Measurements from ENCODE around the gene DGKB.

Gene DGKB

DNA sequence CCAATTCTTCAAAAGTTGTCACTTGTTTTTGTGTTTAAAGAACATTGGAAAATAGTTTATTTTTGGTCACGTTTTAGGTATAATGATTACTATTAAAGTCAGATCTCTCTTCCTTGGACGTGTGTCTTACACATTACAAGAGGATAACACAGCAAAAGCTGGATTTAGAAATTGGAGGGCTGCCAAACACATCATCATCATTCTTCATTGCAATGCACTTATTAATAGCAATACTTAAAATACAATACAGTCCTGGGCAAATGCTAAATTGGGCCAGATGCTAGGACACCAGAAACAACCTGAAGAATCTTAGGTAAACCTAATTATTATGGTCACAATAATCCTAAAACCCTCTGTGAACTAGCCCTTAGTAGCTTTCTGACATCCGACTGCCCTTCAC, 303.6 kb downstream of the DGKB start:
- in situ Hi-C loops (cut with HindIII; ENCODE audit: low sequenced_read_pairs) = no loop called here
- TF ChIP-seq, protein P1, sequence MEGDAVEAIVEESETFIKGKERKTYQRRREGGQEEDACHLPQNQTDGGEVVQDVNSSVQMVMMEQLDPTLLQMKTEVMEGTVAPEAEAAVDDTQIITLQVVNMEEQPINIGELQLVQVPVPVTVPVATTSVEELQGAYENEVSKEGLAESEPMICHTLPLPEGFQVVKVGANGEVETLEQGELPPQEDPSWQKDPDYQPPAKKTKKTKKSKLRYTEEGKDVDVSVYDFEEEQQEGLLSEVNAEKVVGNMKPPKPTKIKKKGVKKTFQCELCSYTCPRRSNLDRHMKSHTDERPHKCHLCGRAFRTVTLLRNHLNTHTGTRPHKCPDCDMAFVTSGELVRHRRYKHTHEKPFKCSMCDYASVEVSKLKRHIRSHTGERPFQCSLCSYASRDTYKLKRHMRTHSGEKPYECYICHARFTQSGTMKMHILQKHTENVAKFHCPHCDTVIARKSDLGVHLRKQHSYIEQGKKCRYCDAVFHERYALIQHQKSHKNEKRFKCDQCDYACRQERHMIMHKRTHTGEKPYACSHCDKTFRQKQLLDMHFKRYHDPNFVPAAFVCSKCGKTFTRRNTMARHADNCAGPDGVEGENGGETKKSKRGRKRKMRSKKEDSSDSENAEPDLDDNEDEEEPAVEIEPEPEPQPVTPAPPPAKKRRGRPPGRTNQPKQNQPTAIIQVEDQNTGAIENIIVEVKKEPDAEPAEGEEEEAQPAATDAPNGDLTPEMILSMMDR (IDR thresholded peaks at IDR 0.05; ENCODE audit: low read depth, low read length, missing control alignments) = no peak
- no peak overlapping the region for H3K4me3 ChIP-seq (ENCODE audit: low read depth, low read length)
- DNase-seq (ENCODE audit: low read depth) = no peak

- DNase-seq (ENCODE audit: low read depth) = no peak
- TF ChIP-seq, protein P1 (IDR thresholded peaks at IDR 0.05; ENCODE audit: low read depth, low read length, missing control alignments) = no peak
- in situ Hi-C loops (cut with HindIII; ENCODE audit: low sequenced_read_pairs) = no loop called here
- H3K4me3 ChIP-seq (ENCODE audit: low read depth, low read length) = no peak overlapping the region
Measured at GRCh38 chr7:14596421-14596820, 306.1 kb downstream of the DGKB start.

- DNase-seq (ENCODE audit: low read depth) = no peak
- TF ChIP-seq, protein P1 (IDR thresholded peaks at IDR 0.05; ENCODE audit: low read depth, low read length, missing control alignments) = no peak
- in situ Hi-C loops (cut with HindIII; ENCODE audit: low sequenced_read_pairs) = no loop called here
Measured at GRCh38 chr7:14590206-14590605, 312.3 kb downstream of the DGKB start.

GRCh38 chr7:14585232-14585631, 317.3 kb downstream of the DGKB start:
- TF ChIP-seq, protein P1 (IDR thresholded peaks at IDR 0.05; ENCODE audit: low read depth, low read length, missing control alignments) = no peak
- no peak for DNase-seq (ENCODE audit: low read depth)
- H3K4me3 ChIP-seq (ENCODE audit: low read depth, low read length) = no peak overlapping the region
- in situ Hi-C loops (cut with HindIII; ENCODE audit: low sequenced_read_pairs) = no loop called here

More at GRCh38 chr7:14590206-14590605, 312.3 kb downstream of the DGKB start:
- no peak overlapping the region for H3K4me3 ChIP-seq (ENCODE audit: low read depth, low read length)

DNA sequence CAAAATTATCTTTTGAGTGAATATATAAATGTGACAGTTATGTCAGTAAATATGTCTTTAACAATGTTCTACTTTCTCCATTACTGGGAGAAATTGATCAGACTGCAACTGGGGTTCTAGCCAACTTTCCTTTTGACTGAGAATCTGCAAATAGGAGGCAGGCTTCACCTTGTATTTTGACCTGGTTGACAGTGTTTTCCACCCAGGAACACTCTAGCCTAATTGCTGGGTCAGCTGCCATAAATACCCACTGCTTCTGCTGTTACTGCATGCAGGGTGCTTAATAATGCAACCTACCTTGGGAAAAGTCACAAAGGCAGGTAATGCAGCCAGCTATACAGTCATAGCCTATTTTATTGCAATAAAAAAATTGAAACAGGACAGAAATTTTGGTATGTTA, 319.0 kb downstream of the DGKB start:
- no peak overlapping the region for H3K4me3 ChIP-seq (ENCODE audit: low read depth, low read length)
- TF ChIP-seq, protein P1 (IDR thresholded peaks at IDR 0.05; ENCODE audit: low read depth, low read length, missing control alignments) = no peak
- in situ Hi-C loops (cut with HindIII; ENCODE audit: low sequenced_read_pairs) = no loop called here
- no peak for DNase-seq (ENCODE audit: low read depth)

DNA sequence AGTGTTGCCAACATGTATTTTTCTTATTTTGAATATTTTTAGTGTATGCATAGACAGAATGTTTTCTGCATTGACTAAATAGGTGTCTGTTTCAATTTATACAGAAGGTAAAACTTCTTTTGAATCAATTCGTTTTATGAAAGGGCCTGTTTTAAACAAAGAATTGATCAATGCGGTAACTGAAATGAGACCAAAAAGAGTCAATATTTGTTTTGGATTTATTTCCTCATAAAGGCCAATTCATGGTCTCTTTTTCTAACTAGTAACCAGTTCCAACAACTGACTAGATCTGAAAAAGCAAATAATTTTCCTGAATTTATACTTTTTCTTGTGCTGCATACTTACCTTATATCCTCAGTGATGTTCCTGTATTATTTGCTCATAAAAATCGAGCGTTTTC, 320.5 kb downstream of the DGKB start:
- no peak overlapping the region for H3K4me3 ChIP-seq (ENCODE audit: low read depth, low read length)
- DNase-seq (ENCODE audit: low read depth) = no peak
- TF ChIP-seq, protein P1 (IDR thresholded peaks at IDR 0.05; ENCODE audit: low read depth, low read length, missing control alignments) = no peak
- in situ Hi-C loops (cut with HindIII; ENCODE audit: low sequenced_read_pairs) = no loop called here

GRCh38 chr7:14579971-14580370, 322.6 kb downstream of the DGKB start:
- TF ChIP-seq, protein P1 (IDR thresholded peaks at IDR 0.05; ENCODE audit: low read depth, low read length, missing control alignments) = no peak
- no peak for DNase-seq (ENCODE audit: low read depth)
- in situ Hi-C loops (cut with HindIII; ENCODE audit: low sequenced_read_pairs) = no loop called here
- H3K4me3 ChIP-seq (ENCODE audit: low read depth, low read length) = no peak overlapping the region
